Stimulated activated CD4-positive, alpha-beta T cell treated with anti-CD3 and anti-CD28 coated beads, Interleukin-4, amount 100 ng/mL, for 4 hours (primary cell): Measurements from ENCODE around the gene DIPK1A.

ENCODE experiments used
- DNase-seq, 2 experiments: peaks; one replicate each; pipeline ENCODE4 v3.0.0-alpha.2; 2020

DIPK1A gene

DNA sequence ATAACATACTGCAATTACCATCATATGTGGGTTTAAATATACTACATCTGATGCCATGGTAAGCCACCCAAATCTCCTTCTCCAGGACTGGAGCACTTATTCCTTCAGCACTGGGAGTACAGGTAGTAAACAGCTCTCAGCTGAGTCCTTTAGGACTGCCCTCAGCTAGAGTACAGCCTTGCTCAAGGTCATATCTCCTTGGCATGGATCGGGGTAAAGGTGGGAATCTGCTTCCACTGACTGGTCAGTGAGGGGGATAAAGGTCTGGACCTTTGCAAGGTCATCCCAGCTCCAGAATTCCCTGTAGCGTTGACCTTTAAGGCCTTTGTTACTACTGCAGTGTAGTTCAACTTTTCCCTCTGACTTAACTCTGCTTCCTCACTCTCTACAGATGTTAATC lies 90.7 kb downstream of the DIPK1A start:
- no peak for DNase-seq

DNA sequence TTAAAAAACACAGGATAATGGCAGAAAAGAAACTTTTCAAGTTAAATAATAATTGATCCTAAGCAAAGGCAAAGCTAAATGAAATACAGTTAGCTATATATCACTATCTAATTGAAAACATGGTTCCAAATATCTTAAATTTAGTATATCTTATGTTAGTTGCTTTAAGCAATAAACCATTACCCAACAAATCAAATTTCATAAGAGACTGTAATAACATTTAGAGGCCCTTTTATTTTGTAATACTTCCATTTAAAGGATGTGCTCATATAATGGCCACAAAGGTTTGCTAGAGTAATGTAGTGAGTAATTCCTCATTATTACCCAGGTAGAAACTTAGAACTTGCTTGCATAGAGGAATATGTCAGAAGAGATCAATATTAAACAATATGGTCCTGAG lies 97.1 kb downstream of the DIPK1A start:
- no peak for DNase-seq

DNA sequence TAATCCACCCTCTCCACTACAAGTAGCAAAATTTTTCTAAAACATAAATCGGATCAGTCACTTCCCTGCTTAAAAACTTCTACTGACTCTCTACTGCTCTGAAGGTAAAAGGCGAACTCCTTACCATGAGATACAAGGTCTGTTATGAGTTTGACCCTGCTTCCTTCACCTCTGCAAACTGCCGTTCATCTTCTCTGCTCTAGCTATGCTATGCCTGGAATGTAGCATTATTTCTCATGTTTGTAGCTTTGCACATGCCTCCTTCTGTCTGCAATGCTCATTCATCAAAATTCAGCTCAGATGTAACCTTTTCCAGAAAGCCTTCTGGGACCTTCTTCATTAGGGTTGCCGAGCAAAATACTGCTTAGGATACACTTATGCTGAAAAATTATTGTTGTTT lies 98.7 kb downstream of the DIPK1A start:
- no peak for DNase-seq

- no peak for DNase-seq
These were observed 101.7 kb downstream of the DIPK1A start for GRCh38 chr1:92859400-92860039.

GRCh38 chr1:92858564-92859399 lies 102.5 kb downstream of the DIPK1A start:
- DNase-seq: peak in 1 of 2 experiments; percentile 40

GRCh38 chr1:92857817-92858216 lies 103.4 kb downstream of the DIPK1A start:
- no peak for DNase-seq

DNA sequence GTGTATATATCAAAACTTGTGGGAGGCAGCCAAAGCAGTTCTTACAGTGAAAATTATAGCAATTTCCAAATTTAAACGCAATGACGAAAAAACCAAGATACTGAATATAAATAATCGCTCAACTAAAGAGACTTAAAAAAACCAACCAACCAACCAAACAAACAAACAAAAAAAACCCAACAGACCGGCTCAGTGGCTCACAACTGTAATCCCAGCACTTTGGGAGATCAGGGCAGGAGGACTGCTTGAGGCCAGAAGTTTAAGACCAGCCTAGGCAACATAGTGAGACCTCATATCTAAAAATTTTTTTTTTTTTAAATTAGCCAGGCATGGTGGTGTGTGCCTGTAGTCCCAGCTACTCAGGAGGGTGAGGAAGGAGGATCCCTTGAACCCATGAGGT lies 106.0 kb downstream of the DIPK1A start:
- no peak for DNase-seq

- DNase-seq: no peak
These were observed 107.0 kb downstream of the DIPK1A start for GRCh38 chr1:92854101-92854785.

DNA sequence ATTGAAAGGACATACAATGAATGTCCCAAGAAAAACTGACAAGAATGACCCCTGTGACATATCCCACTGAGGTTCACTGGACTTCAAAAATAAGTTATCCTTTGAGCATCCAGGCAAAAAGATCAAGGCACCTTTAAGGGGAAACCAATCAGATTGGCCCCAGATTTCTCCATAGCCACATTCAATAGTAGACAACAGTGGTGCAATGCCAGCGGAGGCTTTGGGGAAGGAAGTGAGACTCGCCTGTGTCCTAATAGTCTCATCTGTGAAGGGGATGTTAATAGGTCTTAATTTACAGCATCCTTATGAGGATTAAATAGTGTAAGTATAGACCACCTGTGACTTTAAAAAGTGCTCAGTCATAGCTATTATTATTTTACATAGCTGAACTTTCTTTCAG lies 108.0 kb downstream of the DIPK1A start:
- DNase-seq: no peak

- no peak for DNase-seq
These were observed 109.5 kb downstream of the DIPK1A start for GRCh38 chr1:92851729-92852128.

DNA sequence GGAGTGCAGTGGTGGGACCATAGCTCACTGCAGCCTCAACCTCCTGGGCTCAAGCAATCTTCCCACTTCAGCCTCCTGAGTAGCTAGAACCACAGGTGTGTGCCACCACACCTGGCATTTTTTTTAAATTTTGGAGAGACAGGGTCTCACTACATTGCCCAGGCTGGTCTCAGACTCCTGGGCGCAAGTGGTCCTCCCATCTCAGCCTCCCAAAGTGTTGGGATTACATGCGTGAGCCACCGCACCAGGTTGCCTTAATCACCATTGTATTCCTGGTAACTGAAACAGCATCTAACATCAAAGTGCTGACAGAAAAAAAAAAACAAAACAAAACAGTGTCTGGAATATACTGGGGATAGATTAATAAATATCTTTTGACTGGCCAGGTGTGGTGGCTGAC lies 111.2 kb downstream of the DIPK1A start:
- no peak for DNase-seq

- no peak for DNase-seq
These were observed 113.1 kb downstream of the DIPK1A start for GRCh38 chr1:92848201-92848600.

GRCh38 chr1:92845908-92846307 lies 115.4 kb downstream of the DIPK1A start:
- DNase-seq: no peak

GRCh38 chr1:92844439-92844838 lies 116.8 kb downstream of the DIPK1A start:
- no peak for DNase-seq

DNA sequence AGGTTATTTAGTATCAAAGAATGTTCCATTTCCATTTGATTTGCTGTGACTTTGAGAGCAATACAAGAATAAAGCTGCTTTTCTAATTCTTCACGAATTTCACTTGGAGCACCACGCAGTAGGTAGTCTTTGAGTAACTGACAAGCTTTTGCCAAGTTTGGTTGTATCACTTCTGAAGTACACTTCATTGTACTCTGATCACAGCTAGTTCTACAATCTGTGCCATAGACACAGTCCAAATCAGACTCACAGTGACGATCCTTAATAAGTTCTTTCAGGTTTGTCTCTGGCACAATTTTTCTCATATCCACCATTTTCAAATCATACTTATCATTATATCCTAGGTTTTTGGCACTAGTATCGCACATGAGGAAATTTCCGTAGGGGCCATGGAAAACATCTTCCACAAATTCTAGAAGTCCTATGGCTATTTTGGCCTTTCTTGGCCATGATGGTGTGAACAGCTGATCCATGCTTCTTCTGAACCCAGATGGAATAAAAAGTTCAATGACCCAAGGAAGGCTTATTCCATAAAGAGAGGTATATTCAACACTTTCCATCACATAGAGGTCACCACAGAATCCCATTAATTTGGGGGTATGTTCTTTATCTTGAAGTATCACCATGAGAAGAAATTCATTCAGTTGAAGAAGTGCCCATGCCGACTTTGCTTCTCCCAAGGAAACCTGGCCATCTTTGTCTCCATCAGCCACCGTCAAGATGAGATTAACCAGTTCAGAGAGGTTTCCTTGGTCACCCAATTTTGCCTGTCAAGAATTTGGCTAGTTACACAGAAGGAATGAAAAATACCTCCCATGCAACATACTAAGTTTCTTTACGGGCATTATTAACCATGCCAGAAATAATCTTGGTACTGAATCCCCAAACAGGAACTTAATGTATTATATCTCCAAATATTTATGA lies 117.6 kb downstream of the DIPK1A start:
- DNase-seq: no peak

- no peak for DNase-seq
These were observed 118.2 kb downstream of the DIPK1A start for GRCh38 chr1:92843046-92843423.

DNA sequence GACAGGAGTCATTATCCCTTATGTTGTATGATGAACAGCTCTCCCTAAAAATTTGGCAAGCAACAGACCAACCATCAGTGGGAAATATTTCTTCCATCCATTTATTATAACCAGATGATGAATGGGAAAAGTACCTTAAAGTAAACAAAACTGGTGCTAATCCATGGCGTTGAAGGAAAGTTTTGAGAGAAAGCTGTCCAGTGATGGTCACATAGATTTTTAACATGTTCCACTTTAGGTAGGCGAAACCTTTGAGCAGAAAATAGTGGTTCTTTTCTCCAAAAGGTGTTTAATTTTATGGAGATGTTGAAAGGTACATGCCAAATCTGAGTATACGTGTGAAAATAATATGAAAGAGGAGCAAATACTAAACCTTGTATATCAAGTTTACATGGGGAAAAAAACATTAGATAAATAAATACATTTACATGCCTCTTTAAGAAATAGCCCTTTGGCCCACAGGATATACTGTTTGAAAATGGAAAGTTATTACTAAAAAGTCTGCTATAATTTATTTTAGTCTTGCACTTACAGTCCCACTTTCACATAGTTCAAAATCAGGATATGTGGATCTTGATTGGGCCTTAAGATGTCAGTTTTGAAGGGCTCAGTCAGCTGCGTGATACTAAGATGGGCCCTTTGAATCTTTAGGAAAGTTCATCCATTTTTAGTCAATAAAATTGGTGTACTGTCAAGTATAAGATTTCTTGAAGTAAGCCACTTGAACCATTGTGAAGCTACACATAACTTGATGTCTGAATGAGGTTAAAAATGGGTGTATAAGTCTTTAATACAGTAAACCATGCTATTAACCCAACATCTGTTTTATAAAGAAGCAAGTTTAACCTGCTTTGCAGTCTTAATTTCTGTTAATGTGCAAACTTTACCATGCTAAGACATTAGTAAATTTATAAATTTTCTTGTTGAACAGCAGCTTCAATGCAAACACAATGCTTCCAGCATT lies 118.9 kb downstream of the DIPK1A start:
- no peak for DNase-seq

GRCh38 chr1:92840600-92840999 lies 120.7 kb downstream of the DIPK1A start:
- no peak for DNase-seq

DNA sequence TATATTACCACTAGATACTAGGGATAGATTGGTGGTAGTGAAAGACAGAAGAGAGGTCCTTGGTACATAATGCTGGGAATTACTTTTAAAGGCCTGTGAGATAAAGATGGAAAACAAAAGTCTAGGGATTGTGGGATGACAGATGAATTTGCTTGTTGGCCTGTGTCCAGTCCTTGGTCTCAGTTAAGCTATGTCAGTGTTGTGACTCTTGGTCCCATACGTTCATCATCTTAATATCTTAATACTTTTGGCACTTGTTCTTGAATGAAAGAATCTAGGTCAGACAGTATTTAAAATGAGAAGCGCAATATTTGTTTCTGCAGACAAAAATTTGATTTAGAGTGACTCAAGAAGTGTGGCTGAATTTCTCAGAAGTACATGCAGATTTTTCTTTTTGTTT lies 121.8 kb downstream of the DIPK1A start:
- DNase-seq: no peak

GRCh38 chr1:92838519-92838918 lies 122.7 kb downstream of the DIPK1A start:
- no peak for DNase-seq

DNA sequence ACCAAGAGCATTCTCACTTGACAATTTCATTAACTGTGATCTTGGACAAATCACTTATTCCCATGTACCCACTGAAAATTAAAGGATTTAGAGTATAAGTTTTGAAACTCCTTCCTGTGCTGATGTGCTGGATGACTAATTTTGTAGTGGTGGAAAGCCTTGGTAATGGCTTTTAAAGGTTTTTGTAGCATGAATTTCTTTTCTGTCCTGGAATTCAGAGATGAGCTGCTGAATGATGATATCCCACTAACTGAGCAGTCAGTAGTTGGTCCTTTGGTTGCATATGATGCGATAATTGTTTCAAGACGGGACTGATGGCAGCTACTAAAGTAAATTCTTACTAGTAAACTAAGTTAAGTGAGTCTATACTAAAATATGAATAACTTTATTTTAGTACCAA lies 124.2 kb downstream of the DIPK1A start:
- no peak for DNase-seq

DNA sequence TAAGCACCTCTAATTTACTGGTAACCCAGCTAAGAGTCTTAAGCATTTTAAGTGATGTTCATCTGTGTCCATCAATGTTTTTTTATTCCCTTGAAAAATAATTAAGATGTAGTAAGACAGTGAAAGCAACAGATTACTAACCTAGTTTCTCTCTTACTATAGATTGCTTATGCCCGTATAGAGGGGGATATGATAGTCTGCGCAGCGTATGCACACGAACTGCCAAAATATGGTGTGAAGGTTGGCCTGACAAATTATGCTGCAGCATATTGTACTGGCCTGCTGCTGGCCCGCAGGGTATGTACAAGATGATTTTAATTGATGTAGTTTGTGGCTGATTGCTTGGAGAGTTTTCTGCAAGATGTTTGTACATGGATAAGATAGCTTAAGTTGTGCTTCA lies 126.6 kb downstream of the DIPK1A start:
- no peak for DNase-seq
